HG03103 (cell line): ENCODE data around the gene IGFLR1.

Source experiments
- ATAC-seq: cut with Tn5 transposase; IDR thresholded peaks from one replicate; pipeline ENCODE4 v1.9.1; 2021; ENCODE audit warnings: low read depth; ENCODE audit not compliant: unreplicated experiment

IGFLR1 gene, protein sequence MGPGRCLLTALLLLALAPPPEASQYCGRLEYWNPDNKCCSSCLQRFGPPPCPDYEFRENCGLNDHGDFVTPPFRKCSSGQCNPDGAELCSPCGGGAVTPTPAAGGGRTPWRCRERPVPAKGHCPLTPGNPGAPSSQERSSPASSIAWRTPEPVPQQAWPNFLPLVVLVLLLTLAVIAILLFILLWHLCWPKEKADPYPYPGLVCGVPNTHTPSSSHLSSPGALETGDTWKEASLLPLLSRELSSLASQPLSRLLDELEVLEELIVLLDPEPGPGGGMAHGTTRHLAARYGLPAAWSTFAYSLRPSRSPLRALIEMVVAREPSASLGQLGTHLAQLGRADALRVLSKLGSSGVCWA

GRCh38 chr19:35742121-35742724 is at the start of gene IGFLR1:
Gene IGFLR1, minus strand, starts transcription at chr19:35742452. Its CDS starts 1,272 bp downstream, at chr19:35741180.
- no peak for ATAC-seq

DNA sequence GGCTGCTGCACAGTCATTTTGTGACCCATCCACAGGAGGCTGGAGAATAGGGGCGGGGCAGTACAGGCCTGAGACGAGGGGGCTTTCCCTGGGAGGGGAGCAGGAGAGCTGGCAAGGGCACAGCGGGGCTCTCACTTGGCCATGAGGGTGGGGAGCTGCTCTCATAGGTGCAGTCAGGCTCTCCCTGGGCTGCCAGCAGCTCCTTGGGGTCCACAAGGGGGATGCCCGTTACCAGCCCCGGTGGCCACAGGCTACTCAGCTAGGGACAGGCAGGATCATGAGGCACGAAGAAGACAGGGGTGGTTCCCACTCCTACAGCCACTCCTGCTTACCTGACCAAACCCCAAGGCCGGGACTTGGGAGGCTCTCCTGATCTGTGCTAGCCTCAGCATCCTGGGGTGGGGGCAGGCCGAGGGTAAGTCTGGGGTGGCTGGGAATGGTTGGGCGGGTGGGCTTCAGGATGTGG is 49.6 kb upstream of the IGFLR1 start:
- ATAC-seq: no peak

GRCh38 chr19:35790981-35791813 is 48.9 kb upstream of the IGFLR1 start:
- no peak for ATAC-seq

GRCh38 chr19:35789978-35790944 is 48.0 kb upstream of the IGFLR1 start:
- ATAC-seq: no peak

DNA sequence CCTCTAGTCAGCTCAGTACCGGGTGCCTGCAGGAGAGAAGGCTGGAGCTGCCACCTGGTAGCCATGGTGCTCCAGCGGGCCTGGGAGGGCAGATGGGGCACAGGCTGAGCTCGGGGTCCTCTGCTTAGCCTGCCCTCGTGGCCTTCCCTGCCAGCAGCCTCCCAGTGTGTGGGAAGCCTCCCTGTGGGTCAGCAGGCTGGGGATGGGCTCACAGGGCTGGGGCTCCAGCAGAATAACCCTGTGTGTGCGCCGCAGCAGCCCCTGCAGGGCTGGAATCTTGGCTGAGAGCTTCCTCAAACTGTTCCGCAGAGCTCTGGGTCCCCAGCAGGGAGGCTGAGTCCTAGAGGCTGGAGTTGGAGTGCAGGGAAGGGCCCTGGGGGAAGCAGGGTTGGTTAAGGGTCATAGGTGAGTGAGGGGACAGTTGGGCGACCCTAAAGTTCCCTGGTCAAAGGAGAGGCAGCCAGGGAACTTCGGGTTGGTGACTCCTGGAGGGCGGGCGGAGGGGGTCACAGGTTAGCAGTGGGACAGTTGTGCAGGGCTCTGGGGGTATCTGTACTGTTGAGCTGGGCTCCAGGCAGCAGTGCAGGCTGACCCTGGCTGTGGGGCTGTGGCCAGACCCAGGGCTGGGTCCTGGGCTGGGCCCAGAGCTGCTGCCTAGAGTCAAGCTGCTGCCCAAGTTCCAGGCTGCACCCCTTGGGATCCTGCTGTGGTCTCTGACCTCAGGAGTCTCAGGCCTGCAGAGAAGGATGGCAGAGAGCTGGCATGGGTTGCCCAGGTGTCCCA is 47.1 kb upstream of the IGFLR1 start:
- no peak for ATAC-seq

GRCh38 chr19:35788205-35788960 is 46.1 kb upstream of the IGFLR1 start:
- no peak for ATAC-seq

DNA sequence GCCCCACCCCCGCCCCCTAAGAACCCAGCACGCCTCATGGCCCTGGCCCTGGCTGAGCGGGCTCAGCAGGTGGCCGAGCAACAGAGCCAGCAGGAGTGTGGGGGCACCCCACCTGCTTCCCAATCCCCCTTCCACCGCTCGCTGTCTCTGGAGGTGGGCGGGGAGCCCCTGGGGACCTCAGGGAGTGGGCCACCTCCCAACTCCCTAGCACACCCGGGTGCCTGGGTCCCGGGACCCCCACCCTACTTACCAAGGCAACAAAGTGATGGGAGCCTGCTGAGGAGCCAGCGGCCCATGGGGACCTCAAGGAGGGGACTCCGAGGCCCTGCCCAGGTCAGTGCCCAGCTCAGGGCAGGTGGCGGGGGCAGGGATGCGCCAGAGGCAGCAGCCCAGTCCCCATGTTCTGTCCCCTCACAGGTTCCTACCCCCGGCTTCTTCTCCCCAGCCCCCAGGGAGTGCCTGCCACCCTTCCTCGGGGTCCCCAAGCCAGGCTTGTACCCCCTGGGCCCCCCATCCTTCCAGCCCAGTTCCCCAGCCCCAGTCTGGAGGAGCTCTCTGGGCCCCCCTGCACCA is 45.1 kb upstream of the IGFLR1 start:
- ATAC-seq: no peak

DNA sequence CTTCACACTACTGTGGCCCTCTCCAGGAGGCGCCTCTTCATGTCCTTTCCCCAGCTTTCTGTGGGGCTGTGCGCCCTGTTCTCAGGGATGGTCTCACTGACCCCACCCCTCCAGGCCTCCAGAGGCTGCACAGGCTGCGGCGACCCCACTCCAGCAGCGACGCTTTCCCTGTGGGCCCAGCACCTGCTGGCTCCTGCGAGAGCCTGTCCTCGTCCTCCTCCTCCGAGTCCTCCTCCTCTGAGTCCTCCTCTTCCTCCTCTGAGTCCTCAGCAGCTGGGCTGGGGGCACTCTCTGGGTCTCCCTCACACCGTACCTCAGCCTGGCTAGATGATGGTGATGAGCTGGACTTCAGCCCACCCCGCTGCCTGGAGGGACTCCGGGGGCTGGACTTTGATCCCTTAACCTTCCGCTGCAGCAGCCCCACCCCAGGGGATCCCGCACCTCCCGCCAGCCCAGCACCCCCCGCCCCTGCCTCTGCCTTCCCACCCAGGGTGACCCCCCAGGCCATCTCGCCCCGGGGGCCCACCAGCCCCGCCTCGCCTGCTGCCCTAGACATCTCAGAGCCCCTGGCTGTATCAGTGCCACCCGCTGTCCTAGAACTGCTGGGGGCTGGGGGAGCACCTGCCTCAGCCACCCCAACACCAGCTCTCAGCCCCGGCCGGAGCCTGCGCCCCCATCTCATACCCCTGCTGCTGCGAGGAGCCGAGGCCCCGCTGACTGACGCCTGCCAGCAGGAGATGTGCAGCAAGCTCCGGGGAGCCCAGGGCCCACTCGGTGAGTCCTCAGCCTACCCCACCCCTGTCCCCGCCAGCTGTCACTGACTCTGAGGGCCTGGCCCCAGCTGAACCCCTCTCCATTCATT is 44.3 kb upstream of the IGFLR1 start:
- no peak for ATAC-seq

DNA sequence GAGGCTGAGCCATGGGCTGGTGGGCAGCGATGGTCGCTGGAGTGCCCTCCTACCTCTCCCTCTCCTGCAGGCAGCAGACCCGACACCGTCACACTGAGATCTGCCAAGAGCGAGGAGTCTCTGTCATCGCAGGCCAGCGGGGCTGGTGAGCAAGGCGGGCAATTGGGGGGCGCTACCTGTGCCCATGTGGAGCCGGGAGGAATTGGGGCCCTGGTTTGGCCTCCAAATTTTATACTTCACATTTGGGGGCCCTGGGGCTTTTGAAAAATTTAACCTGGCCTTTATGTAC is 43.0 kb upstream of the IGFLR1 start:
- no peak for ATAC-seq

GRCh38 chr19:35784503-35785338 is 42.5 kb upstream of the IGFLR1 start:
- no peak for ATAC-seq

DNA sequence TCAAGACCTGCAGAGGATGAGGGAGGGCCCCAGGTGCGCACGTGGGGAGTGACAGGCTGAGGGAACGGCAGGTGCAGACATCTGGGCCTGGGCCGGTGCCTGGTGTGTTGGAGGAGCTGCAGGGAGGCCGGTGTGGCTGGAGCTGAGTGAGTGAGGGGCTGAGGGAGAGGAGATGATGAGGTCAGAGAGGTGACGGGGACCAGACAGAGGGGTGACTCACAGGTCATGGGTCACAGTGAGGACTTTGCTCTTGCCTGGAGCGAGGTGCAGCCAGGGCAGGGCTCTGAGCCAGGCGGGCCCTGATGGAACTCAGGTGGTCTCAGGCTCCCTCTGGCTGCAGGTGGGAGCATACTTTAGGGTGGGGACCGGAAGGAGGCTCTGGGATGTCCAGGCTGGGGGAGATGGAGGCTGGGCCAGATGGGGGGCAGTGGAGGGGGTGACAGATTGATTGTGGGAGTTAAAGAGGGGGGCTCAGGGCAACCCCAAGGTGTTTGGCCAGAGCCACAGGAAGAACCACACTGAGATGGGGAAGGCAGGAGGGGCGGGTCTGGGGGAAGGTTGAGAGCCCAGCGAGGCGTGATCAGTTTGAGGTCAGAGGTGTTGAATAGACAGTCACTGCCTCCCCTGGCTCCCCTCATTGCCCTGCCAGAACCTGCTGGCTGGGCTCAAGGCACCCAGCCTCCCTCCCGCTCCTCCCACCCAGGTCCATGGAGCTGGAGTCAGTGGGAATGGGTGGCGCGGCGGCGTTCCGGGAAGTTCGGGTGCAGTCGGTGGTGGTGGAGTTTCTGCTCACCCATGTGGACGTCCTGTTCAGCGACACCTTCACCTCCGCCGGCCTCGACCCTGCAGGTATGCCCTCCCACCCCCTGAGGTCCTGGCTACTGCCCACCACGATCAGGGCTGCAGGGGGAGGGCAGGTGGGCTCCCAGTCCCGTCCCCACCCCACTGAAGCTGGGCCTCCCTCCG is 41.5 kb upstream of the IGFLR1 start:
- no peak for ATAC-seq

DNA sequence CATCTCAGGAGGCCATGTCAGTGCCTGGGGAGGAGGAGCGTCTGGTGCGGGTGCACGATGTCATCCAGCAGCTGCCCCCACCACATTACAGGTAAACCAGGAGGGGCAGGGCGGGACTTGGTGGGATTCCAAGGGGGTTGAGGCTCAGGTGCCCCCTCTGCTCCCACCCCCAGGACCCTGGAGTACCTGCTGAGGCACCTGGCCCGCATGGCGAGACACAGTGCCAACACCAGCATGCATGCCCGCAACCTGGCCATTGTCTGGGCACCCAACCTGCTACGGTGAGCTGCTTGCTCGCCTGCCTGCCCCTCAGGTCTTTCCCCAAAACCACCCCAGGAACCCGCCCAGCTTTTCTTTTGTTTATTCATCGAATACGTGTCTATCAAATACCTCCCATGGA is 40.3 kb upstream of the IGFLR1 start:
- no peak for ATAC-seq

- ATAC-seq: no peak
Measured at GRCh38 chr19:35781650-35782049, 39.4 kb upstream of the IGFLR1 start.

DNA sequence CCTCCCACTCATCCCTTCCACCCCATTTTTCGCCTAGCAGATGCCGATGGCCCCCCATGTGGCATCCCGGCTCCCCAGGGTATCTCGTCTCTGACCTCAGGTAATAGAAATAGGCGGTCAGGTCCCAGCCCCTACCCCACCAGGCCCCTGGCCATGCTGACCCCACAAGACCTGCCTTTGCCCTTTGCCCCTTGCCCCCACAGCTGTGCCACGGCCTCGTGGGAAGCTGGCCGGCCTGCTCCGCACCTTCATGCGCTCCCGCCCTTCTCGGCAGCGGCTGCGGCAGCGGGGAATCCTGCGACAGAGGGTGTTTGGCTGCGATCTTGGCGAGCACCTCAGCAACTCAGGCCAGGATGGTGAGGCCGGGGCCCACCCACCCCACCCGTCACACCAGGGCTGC is 38.5 kb upstream of the IGFLR1 start:
- no peak for ATAC-seq

- no peak for ATAC-seq
Measured at GRCh38 chr19:35780058-35780457, 37.8 kb upstream of the IGFLR1 start.

- ATAC-seq: no peak
Measured at GRCh38 chr19:35779033-35779432, 36.8 kb upstream of the IGFLR1 start.
